ENCODE measurements around the gene RASGRF1.

Gene RASGRF1

DNA sequence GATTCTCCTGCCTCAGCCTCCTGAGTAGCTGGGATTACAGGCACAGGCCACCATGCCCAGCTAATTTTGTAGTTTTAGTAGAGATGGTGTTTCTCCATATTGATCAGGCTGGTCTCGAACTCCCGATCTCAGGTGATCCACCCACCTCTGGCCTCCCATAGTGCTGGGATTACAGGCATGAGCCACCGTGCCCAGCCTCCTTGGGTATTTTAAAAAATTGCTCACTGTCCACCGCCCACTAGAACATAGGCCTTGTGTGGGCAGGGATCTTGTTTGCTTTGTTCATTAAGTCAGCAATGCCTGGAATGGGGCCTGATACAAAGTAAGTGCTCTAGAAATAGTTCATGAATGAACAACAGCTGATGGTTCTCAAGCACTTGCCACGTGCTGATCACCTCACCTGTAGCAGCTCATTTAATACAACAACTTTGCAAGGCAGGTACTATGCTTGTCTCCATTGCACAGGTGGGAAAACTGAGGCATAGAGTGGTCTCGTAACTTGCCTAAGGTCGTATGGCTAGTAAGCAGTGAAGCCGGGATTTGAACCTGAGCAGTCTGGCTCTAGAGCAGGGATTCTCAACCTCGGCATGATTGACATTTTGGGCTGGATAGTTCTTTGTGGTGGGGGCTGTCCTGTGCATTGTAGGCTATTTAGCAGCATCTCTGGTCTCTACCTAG lies 133.0 kb downstream of the RASGRF1 start:
- Histone ChIP-seq H3K4me1 (ENCODE audit: low read depth, poor library complexity, severe bottlenecking) (no peaks in the 10 kb centered on the region), H3K79me2 (ENCODE audit: insufficient read depth, low read depth) (no peaks in the 10 kb centered on the region), H3K27me3 (ENCODE audit: insufficient read depth, low read depth) (no peaks in the 10 kb centered on the region), H3K36me3 (ENCODE audit: insufficient read depth) (no peaks in the 10 kb centered on the region), H3K4me3 (IDR thresholded peaks at IDR 0.05; ENCODE audit: insufficient read depth, low read depth, low read length) (no peak overlapping the region), H2AFZ (ENCODE audit: low read depth) (no peak overlapping the region), H3K9ac (no peak overlapping the region), H3K4me2 (no peak overlapping the region), H3K27ac (no peak overlapping the region), H4K20me1 (ENCODE audit: insufficient read depth) (no peaks in the 10 kb centered on the region)
- TF ChIP-seq, protein P1, sequence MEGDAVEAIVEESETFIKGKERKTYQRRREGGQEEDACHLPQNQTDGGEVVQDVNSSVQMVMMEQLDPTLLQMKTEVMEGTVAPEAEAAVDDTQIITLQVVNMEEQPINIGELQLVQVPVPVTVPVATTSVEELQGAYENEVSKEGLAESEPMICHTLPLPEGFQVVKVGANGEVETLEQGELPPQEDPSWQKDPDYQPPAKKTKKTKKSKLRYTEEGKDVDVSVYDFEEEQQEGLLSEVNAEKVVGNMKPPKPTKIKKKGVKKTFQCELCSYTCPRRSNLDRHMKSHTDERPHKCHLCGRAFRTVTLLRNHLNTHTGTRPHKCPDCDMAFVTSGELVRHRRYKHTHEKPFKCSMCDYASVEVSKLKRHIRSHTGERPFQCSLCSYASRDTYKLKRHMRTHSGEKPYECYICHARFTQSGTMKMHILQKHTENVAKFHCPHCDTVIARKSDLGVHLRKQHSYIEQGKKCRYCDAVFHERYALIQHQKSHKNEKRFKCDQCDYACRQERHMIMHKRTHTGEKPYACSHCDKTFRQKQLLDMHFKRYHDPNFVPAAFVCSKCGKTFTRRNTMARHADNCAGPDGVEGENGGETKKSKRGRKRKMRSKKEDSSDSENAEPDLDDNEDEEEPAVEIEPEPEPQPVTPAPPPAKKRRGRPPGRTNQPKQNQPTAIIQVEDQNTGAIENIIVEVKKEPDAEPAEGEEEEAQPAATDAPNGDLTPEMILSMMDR (conservative IDR thresholded peaks at IDR 0.05; ENCODE audit: low read depth, low read length), result no peak

DNA sequence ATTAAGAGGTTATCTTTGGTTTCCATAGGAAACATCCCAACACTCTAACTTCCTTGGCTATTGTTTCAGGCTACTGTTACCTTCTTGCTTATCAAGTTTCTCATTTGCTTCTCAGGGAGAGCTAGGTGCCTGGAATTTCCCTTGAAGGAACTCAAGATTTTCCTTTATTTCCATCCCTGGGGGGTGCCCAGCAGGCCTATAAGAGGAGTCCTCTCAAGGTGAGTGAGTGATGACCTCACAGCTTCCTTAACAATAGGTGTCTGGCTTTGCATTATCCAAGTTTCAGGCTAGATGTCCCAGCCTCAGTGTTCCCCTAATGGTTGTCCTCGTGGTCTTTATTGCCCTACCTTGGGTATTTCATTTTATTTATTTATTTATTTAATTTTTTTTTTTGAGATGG lies 133.6 kb downstream of the RASGRF1 start:
- Histone ChIP-seq H3K27ac (no peak overlapping the region), H4K20me1 (ENCODE audit: insufficient read depth) (no peaks in the 10 kb centered on the region), H3K36me3 (ENCODE audit: insufficient read depth) (no peaks in the 10 kb centered on the region), H3K4me2 (no peak overlapping the region), H2AFZ (ENCODE audit: low read depth) (no peak overlapping the region), H3K4me3 (IDR thresholded peaks at IDR 0.05; ENCODE audit: insufficient read depth, low read depth, low read length) (no peak overlapping the region), H3K9ac (no peak overlapping the region), H3K4me1 (ENCODE audit: low read depth, poor library complexity, severe bottlenecking) (no peaks in the 10 kb centered on the region), H3K27me3 (ENCODE audit: insufficient read depth, low read depth) (no peaks in the 10 kb centered on the region), H3K79me2 (ENCODE audit: insufficient read depth, low read depth) (no peaks in the 10 kb centered on the region)
- TF ChIP-seq, protein P1 (conservative IDR thresholded peaks at IDR 0.05; ENCODE audit: low read depth, low read length), result no peak

DNA sequence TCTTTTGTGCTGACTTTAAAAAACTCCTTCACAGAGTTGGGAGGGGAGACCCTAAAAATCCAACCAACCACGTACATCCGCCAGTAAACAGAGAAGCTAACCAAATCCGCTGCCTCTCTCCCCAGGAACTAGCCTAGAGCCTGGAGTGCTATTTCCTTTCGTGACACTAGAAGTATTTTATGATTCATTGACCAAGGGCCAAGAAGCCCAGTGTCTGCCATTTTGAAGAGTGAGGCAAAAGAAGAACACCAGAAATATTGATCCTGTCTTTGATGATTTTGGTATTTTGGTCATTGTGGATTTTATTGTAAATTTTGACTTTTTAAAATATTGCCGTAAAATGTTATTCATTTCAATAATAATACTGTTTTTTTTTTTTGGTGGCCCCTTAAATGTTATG lies 135.2 kb downstream of the RASGRF1 start:
- Histone ChIP-seq H2AFZ (ENCODE audit: low read depth) (no peak overlapping the region), H3K27ac (no peak overlapping the region), H3K9ac (no peak overlapping the region), H4K20me1 (ENCODE audit: insufficient read depth) (no peaks in the 10 kb centered on the region), H3K4me3 (IDR thresholded peaks at IDR 0.05; ENCODE audit: insufficient read depth, low read depth, low read length) (no peak overlapping the region), H3K27me3 (ENCODE audit: insufficient read depth, low read depth) (no peaks in the 10 kb centered on the region), H3K4me2 (no peak overlapping the region), H3K36me3 (ENCODE audit: insufficient read depth) (no peaks in the 10 kb centered on the region), H3K4me1 (ENCODE audit: low read depth, poor library complexity, severe bottlenecking) (no peaks in the 10 kb centered on the region), H3K79me2 (ENCODE audit: insufficient read depth, low read depth) (no peaks in the 10 kb centered on the region)
- TF ChIP-seq, protein P1 (conservative IDR thresholded peaks at IDR 0.05; ENCODE audit: low read depth, low read length), result no peak

DNA sequence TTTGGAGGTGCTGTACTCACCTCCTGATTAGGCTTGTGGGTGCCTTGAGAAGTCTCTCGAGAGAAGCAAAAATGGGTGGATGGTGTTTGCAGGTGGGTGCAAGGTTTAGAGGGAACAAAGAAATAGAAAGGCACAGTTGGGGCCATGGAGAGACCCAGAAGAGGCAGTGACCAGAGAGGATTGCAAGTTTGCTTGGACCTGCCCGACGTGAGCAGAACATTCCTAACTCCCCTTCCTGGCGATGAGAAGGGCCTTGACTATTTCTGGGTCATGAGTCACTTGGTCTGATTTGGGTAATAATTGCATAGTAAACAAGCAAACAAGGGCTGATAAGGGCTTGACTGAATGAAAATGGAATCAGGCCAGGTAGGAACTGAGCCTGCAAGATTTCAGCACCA lies 138.7 kb downstream of the RASGRF1 start:
- Histone ChIP-seq H3K27ac (no peak overlapping the region), H3K4me3 (IDR thresholded peaks at IDR 0.05; ENCODE audit: insufficient read depth, low read depth, low read length) (no peak overlapping the region), H3K4me2 (no peak overlapping the region), H3K4me1 (ENCODE audit: low read depth, poor library complexity, severe bottlenecking) (no peaks in the 10 kb centered on the region), H3K36me3 (ENCODE audit: insufficient read depth) (no peaks in the 10 kb centered on the region), H3K9ac (no peak overlapping the region), H4K20me1 (ENCODE audit: insufficient read depth) (no peaks in the 10 kb centered on the region), H2AFZ (ENCODE audit: low read depth) (no peak overlapping the region), H3K27me3 (ENCODE audit: insufficient read depth, low read depth) (no peaks in the 10 kb centered on the region), H3K79me2 (ENCODE audit: insufficient read depth, low read depth) (no peaks in the 10 kb centered on the region)
- TF ChIP-seq, protein P1 (conservative IDR thresholded peaks at IDR 0.05; ENCODE audit: low read depth, low read length), result no peak
